Activated CD8-positive, alpha-beta T cell treated with anti-CD3 and anti-CD28 coated beads for 36 hours (primary cell): ENCODE measurements around the gene IKZF1. TPM values are rescaled to one million over a fixed set of nuclear protein-coding genes. Genes with fewer than 3 reads are reported as not detected.

Experiments
- ATAC-seq: fragments of 200-7000 bp; cut with Tn5 transposase; one replicate; pipeline ENCODE4 v1.10.0; 2021; ENCODE audit warnings: mild to moderate bottlenecking, moderate library complexity
- CTCF ChIA-PET: fragments of 350-600 bp; sonication (Branson Sonifier 250); formaldehyde crosslinking; loops from one replicate; lab custom pipeline; 2021; ENCODE audit warnings: antibody characterized with exemption; lab: Charles Lee
- POLR2A ChIA-PET: fragments of 350-600 bp; sonication (Branson Sonifier 250); formaldehyde crosslinking; loops from one replicate; lab custom pipeline; 2021; ENCODE audit warnings: antibody characterized with exemption; lab: Charles Lee
- DNase-seq: peaks from one replicate; pipeline ENCODE4 v3.0.0-alpha.2; 2020
- H3K27ac Mint-ChIP-seq: one replicate; pipeline ENCODE4 v1.8.0; 2021; ENCODE audit warnings: mild to moderate bottlenecking, mixed read lengths
- H3K27me3 Mint-ChIP-seq: one replicate; pipeline ENCODE4 v1.8.0; 2021; ENCODE audit warnings: mixed read lengths
- H3K36me3 Mint-ChIP-seq: one replicate; pipeline ENCODE4 v1.8.0; 2021; ENCODE audit warnings: low read depth, mixed read lengths
- H3K4me1 Mint-ChIP-seq: one replicate; pipeline ENCODE4 v1.8.0; 2021; ENCODE audit warnings: low read depth, mixed read lengths
- H3K4me3 Mint-ChIP-seq: one replicate; pipeline ENCODE4 v1.8.0; 2021; ENCODE audit warnings: mild to moderate bottlenecking, moderate library complexity, mixed read lengths
- H3K9me3 Mint-ChIP-seq: one replicate; pipeline ENCODE4 v1.8.0; 2021; ENCODE audit warnings: mixed read lengths
- CTCF ChIP-seq: fragments of 200-600 bp; IDR thresholded peaks from one replicate; pipeline ENCODE4 v1.8.0; 2022; ENCODE audit warnings: antibody characterized with exemption, mild to moderate bottlenecking
- intact Hi-C: fragments of 100-400 bp; cut with micrococcal nuclease; formaldehyde crosslinking; loops from one replicate; pipeline ENCODE4 v1.10.0; 2022
- total RNA-seq, 2 experiments: library from RNA; stranded (reverse); gene quantifications; one replicate each; pipeline ENCODE4 v1.2.3, GENCODE V29; 2021

Gene IKZF1
- total RNA-seq, 2 experiments from 2014 or later = 277 to 295 TPM

GRCh38 chr7:50273870-50274269 is 30.6 kb upstream of the IKZF1 start:
- Mint-ChIP-seq H3K4me3 (no peak overlapping the region), H3K4me1 (peaks cover 69% of the 10 kb centered on the region), H3K27ac (peak overlapping the region; percentile 23), H3K9me3 (peaks cover 2% of the 10 kb centered on the region), H3K27me3 (no peaks in the 10 kb centered on the region), H3K36me3 (peaks cover 11% of the 10 kb centered on the region)
- no peak for TF ChIP-seq CTCF
- ChIA-PET CTCF (interaction anchor here (1.3 to 4.3 kb wide), 10 partner anchors 8 to 68 kb away, joined by 3 to 25 read pairs (median 8); no protein-coding TSS in a partner anchor), POLR2A (interaction anchor here (0.9 to 3.6 kb wide), 12 partner anchors 8 to 99 kb away, joined by 3 to 13 read pairs (median 4); no protein-coding TSS in a partner anchor)
- DNase-seq (no peak), ATAC-seq (peak; percentile 62)
- intact Hi-C loops = no loop called here

GRCh38 chr7:50274361-50274760 is 30.2 kb upstream of the IKZF1 start:
- Mint-ChIP-seq H3K36me3 (peaks cover 11% of the 10 kb centered on the region), H3K27ac (peak overlapping the region; percentile 72), H3K4me3 (peak overlapping the region; percentile 49), H3K4me1 (peaks cover 69% of the 10 kb centered on the region), H3K27me3 (no peaks in the 10 kb centered on the region), H3K9me3 (peaks cover 2% of the 10 kb centered on the region)
- ATAC-seq (peak; percentile 18), DNase-seq (no peak)
- ChIA-PET POLR2A (interaction anchor here (1.0 to 3.6 kb wide), 11 partner anchors 8 to 99 kb away, joined by 3 to 13 read pairs (median 5); no protein-coding TSS in a partner anchor), CTCF (interaction anchor here (1.3 to 4.3 kb wide), 10 partner anchors 8 to 68 kb away, joined by 3 to 25 read pairs (median 8); no protein-coding TSS in a partner anchor)
- intact Hi-C loops = no loop called here
- no peak for TF ChIP-seq CTCF

GRCh38 chr7:50275430-50275829 is 29.1 kb upstream of the IKZF1 start:
- ATAC-seq (no peak), DNase-seq (no peak)
- H3K27ac Mint-ChIP-seq = no peak overlapping the region
- H3K36me3 Mint-ChIP-seq = peaks cover 11% of the 10 kb centered on the region
- TF ChIP-seq CTCF = no peak
- H3K4me3 Mint-ChIP-seq = no peak overlapping the region
- ChIA-PET CTCF (interaction anchor here (1.7 to 4.3 kb wide), 8 partner anchors 7 to 70 kb away, joined by 7 to 25 read pairs (median 14); no protein-coding TSS in a partner anchor), POLR2A (interaction anchor here (0.6 to 2.0 kb wide), 4 partner anchors 9 to 26 kb away, joined by 3 to 11 read pairs (median 4); no protein-coding TSS in a partner anchor)
- intact Hi-C loops = no loop called here
- no peaks in the 10 kb centered on the region for H3K27me3 Mint-ChIP-seq
- peaks cover 60% of the 10 kb centered on the region for H3K4me1 Mint-ChIP-seq
- H3K9me3 Mint-ChIP-seq = peaks cover 2% of the 10 kb centered on the region

GRCh38 chr7:50276483-50276882 is 28.0 kb upstream of the IKZF1 start:
- Mint-ChIP-seq H3K27ac (no peak overlapping the region), H3K4me1 (peaks cover 61% of the 10 kb centered on the region), H3K4me3 (no peak overlapping the region), H3K27me3 (no peaks in the 10 kb centered on the region), H3K36me3 (peaks cover 8% of the 10 kb centered on the region), H3K9me3 (peaks cover 2% of the 10 kb centered on the region)
- ChIA-PET CTCF (interaction anchor here (0.9 to 1.7 kb wide), 3 partner anchors 8 to 88 kb away, joined by 3 to 8 read pairs (median 4); no protein-coding TSS in a partner anchor), POLR2A (interaction anchor here (1.0 to 1.6 kb wide), 5 partner anchors 9 to 24 kb away, joined by 3 to 4 read pairs (median 4); no protein-coding TSS in a partner anchor)
- intact Hi-C loops = no loop called here
- DNase-seq = no peak
- no peak for TF ChIP-seq CTCF
- ATAC-seq = no peak

GRCh38 chr7:50278120-50278519 is 26.4 kb upstream of the IKZF1 start:
- no peak for DNase-seq
- intact Hi-C loops = no loop called here
- no peak for TF ChIP-seq CTCF
- Mint-ChIP-seq H3K4me3 (no peak overlapping the region), H3K36me3 (peaks cover 6% of the 10 kb centered on the region), H3K27ac (no peak overlapping the region), H3K4me1 (peaks cover 60% of the 10 kb centered on the region), H3K9me3 (peaks cover 2% of the 10 kb centered on the region), H3K27me3 (no peaks in the 10 kb centered on the region)
- CTCF ChIA-PET = interaction anchor here (1.6 kb wide), 1 partner anchor 10 kb away, joined by 4 read pairs; no protein-coding TSS in a partner anchor
- POLR2A ChIA-PET = no interaction called here
- no peak for ATAC-seq
